HG02759 (cell line): Measurements from ENCODE around the gene MESD.

Experiments used
- ATAC-seq: cut with Tn5 transposase; IDR thresholded peaks from one replicate; pipeline ENCODE4 v1.9.1; 2021; ENCODE audit warnings: mild to moderate bottlenecking, moderate library complexity; ENCODE audit not compliant: unreplicated experiment

MESD gene

GRCh38 chr15:81015621-81016488 lies 26.2 kb upstream of the MESD start:
- no peak for ATAC-seq

- no peak for ATAC-seq
Observed at GRCh38 chr15:81014446-81015093, 25.0 kb upstream of the MESD start.

DNA sequence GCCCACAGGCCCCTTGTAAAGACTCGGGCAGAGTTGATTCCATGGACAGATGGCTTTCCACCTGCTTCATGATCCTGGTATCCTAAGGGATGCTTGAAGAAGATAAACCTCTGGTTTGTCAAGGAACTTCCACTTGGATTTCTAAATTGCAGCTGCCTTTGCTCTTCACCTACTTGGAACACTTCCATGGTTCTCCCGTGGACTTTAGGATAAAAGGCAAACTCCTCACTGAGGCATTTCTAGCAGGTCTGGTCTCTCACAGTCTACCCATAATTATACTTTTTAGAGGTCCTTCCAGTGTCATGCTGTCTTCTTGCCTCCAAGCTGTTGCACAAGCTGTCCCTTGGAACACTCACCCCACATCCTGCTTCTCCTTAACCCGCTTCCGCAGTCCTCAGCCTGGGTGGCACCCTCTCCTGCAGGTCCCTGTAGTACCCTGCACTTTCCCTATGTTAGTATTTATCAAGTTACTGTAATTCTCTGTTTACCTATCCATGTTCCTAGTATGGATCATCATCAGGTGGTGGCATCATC lies 23.8 kb upstream of the MESD start:
- ATAC-seq, result no peak

DNA sequence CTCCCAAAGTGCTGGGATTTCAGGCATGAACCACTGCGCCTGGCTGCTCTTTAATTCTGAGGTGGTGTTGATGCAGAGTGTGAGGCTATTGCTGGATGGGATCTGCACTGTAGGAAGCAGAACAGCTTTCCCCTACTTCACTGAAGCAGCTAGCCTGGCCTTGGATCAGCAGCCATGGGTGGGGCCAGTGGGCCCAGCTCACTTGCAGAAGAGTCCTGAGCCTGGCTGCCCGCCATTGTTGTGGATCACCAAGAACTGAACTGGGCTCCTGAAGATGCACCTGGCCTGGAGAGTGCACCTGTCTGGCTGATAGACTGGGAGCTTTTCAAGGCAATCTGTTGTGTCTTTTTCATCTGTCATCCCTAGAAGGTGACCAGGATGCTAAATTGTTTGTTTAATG lies 23.0 kb upstream of the MESD start:
- ATAC-seq, result no peak

GRCh38 chr15:81011593-81011992 lies 22.0 kb upstream of the MESD start:
- no peak for ATAC-seq

DNA sequence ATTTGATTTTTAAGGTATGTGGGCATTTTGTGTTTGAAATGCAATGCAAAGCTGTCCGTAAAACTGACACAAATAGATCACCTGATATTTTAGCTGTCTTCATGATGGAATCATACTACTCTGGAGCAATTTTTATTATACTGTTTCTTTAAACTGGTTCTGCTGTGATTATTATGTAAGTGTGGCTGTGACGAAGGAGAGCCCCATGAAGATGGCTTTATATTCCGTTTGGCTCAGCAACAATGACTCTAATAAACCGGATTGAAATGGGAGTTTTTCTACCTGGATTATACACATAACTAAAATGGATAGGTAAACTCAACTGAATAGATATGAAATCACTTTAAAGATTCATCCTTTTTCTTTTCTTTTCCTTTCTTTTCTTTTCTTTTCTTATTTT lies 20.5 kb upstream of the MESD start:
- ATAC-seq, result no peak

DNA sequence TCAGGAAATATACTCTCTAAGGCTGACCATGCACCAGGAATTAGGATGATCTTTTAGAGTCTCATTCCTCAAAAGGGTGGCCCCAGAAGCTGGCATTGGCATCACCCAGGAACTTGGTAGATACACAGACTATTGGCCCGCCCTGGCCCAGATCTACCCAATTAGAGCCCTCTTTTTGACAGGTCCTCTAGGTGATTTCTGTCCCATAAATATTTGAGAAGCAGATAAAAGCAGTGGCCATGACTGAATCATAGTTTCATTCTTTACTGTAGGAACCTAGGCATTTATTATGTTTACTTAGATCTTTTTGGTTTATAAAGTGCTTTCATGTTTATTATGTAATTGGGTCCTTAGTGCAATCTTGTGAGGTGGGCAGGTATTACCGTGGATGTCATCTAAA lies 18.7 kb upstream of the MESD start:
- no peak for ATAC-seq

DNA sequence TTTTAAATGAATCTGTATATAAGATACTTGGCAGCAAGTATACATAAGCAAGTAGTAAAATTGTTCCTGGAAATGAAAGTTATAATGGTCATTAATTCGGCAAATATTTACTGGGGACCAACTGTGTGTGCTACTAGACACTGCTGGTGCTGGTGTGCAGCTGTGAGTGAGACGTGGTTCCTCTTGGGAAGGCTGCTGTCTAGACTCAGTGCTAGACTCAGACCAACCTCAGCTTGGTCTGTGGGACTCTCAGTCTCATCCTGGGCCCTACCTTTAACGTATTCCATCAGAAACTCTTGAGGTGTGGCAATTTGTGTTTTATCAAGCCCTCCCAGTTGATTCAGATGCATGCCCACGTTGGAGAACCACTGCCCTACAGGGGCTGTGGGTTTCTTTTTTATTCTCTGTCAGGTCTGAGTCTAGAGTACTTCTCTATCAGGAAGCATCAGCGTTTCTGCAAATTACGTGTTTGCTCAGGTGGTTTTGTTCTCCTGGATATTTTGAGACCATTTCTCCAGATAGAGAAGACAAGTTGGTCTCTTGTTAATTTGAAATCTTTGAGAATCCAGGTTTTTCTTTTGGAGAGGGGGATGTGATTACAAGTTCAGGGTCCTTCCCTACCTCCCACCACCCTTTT lies 17.9 kb upstream of the MESD start:
- ATAC-seq, result no peak

- ATAC-seq, result no peak
Observed at GRCh38 chr15:81006124-81006523, 16.5 kb upstream of the MESD start.

DNA sequence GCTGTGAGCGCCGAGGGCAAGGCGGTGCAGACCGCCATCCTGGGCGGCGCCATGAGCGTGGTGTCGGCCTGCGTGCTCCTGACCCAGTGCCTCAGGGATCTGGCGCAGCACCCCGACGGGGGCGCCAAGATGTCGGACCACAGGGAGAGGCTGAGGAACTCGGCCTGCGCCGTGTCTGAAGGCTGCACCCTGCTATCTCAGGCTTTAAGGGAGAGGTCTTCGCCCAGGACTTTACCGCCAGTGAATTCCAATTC lies 13.4 kb upstream of the MESD start:
- ATAC-seq, result no peak

DNA sequence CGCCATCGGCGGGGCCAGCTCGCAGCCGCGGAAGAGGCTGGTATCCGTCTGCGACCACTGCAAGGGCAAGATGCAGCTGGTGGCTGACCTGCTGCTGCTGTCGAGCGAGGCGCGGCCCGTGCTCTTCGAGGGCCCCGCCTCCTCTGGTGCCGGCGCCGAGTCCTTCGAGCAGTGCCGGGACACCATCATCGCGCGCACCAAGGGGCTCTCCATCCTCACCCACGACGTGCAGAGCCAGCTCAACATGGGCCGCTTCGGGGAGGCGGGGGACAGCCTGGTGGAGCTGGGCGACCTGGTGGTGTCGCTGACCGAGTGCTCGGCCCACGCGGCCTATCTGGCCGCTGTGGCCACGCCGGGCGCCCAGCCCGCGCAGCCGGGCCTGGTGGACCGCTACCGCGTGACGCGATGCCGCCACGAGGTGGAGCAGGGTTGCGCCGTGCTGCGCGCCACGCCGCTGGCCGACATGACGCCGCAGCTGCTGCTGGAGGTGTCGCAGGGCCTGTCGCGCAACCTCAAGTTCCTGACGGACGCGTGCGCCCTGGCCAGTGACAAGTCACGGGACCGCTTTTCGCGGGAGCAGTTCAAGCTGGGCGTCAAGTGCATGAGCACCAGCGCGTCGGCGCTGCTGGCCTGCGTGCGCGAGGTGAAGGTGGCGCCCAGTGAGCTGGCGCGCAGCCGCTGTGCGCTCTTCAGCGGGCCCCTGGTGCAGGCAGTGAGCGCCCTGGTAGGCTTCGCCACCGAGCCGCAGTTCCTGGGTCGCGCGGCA lies 12.9 kb upstream of the MESD start:
- ATAC-seq, result no peak

- ATAC-seq, result no peak
Observed at GRCh38 chr15:81002009-81002330, 12.4 kb upstream of the MESD start.

GRCh38 chr15:81001152-81002008 lies 11.8 kb upstream of the MESD start:
- peak; percentile 45 for ATAC-seq

DNA sequence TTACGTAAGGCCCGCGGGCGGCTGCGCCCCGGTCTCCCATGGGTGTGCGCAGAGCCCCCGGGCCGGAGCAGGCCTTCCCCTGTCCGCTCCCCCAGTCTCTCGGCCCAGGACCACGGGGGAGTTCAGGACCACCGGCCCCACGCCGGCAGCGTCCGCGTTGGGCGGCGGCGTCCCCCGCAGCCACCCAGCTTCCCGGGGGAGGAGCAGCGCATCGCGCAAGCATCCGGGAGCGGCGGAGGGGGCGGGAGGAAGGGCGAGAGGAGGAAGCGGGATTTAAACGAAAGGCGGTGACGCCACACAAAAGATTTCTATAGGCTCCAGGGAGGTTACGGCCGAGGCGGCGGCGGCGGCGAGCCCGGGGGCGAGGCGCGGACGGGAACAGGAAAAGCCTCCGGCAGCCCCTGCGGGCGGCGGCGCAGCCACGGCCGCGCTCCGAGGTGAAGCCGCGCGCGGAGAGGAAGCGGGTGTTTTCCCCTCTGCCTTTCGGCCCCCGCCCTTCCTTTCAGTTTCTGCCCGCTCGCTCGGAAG lies 11.1 kb upstream of the MESD start, which contains the start of gene TLNRD1:
Gene TLNRD1, plus strand, starts transcription at position 300 of the 528 bp plus-strand sequence. CDS start 1,349 bp downstream, outside the sequence.
- peak; percentile 60 for ATAC-seq

GRCh38 chr15:81000144-81000623 lies 10.6 kb upstream of the MESD start:
- ATAC-seq, result no peak

- peak; percentile 20 for ATAC-seq
Observed at GRCh38 chr15:80999623-81000036, 10.0 kb upstream of the MESD start.

DNA sequence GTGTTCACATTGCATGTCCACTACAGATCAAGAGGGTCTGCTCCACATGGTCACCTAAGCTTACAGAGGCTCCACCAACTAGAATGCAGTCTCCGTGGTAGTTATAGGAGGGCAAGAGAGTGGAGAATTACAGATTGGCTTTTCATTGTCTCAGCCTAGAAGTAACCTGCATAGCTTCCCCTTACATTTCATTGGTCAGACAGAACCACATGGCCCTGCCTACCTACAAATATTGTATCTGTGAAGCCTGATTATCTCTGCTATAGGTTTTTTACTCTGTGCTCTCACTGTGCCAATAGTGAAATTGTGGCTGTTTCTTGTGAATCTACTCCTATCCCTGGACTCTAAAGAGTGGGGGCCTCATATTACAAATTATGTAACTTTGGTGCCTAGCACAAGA lies 8.6 kb upstream of the MESD start:
- ATAC-seq, result no peak

DNA sequence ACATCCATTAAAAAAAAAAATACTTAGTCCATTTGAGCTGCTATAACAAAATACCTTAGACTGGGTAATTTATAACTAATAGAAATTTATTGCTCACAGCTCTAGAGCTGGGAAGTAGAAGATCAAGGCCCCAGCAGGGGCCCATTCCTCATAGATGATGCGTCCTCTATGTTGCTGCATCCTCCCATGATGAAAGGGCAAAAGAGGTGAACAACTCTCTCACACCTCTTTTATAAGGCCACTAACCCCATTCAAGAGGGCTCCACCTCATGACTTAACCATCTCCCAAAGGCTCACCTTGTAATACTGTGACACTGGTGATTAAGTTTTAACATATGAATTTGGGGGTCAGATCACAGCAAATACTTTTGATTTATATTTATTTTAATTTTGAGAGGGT lies 8.1 kb upstream of the MESD start:
- no peak for ATAC-seq

DNA sequence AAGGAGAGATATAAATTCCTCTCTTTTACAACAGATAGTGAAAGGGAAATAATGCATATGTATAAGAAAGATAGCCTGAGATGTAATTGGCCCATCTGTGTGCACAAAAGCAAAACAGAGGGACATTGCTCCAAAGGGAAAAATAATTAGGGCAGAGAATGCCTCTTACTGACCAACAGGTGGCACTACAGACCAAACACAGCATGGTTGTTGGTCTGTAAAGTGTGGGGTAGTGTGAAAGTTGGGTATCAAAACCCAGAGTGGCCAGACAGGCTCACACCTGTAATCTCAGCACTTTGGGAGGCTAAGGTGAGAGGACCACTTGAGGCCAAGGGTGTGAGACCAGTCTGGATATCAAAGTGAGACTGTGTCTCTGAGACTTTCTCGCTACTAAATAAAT lies 6.6 kb upstream of the MESD start:
- no peak for ATAC-seq

GRCh38 chr15:80992441-80992840 lies 2.8 kb upstream of the MESD start:
- no peak for ATAC-seq
